Liver (tissue), 3 donors: ENCODE data around the gene IL18RAP.

Experiments used
- ATF3 ChIP-seq: IDR thresholded peaks from 2 replicates; pipeline ENCODE4 v1.6.1; 2016; ENCODE audit warnings: antibody characterized with exemption
- EGR1 ChIP-seq, 2 donors: IDR thresholded peaks; 2 replicates each; pipeline ENCODE4 v1.6.1; 2016 to 2018; ENCODE audit warnings: antibody characterized with exemption in 2 of 2, low read depth in 2 of 2
- GABPA ChIP-seq, 2 donors: IDR thresholded peaks in 1 of 2; conservative IDR thresholded peaks in 1 of 2; 2 replicates each; pipeline ENCODE4 v1.6.1; 2016; ENCODE audit warnings: antibody characterized with exemption in 2 of 2, mild to moderate bottlenecking in 1 of 2, moderate library complexity in 1 of 2
- JUND ChIP-seq, 2 donors: IDR thresholded peaks; 2 replicates each; pipeline ENCODE4 v1.6.1; 2016; ENCODE audit warnings: antibody characterized with exemption in 2 of 2
- NR2F2 ChIP-seq: IDR thresholded peaks from 2 replicates; pipeline ENCODE4 v1.6.1; 2016; ENCODE audit warnings: antibody characterized with exemption
- RXRA ChIP-seq, 2 donors: IDR thresholded peaks; 2 replicates each; pipeline ENCODE4 v1.6.1; 2017 to 2018; ENCODE audit warnings: antibody characterized with exemption in 2 of 2, mild to moderate bottlenecking in 1 of 2
- SP1 ChIP-seq: IDR thresholded peaks from 2 replicates; pipeline ENCODE4 v1.6.1; 2018; ENCODE audit warnings: antibody characterized with exemption, mild to moderate bottlenecking
- TAF1 ChIP-seq: conservative IDR thresholded peaks from 2 replicates; pipeline ENCODE4 v1.6.1; 2016; ENCODE audit warnings: antibody characterized with exemption, mild to moderate bottlenecking
- YY1 ChIP-seq: IDR thresholded peaks from 2 replicates; pipeline ENCODE4 v1.6.1; 2016; ENCODE audit warnings: antibody characterized with exemption, mild to moderate bottlenecking
- TF ChIP-seq, protein P1 (sequence below): fragments of 150-350 bp; IDR thresholded peaks from 2 replicates; pipeline ENCODE4 v1.5.1; 2017; ENCODE audit warnings: improper control_type of control experiment, low read depth, low read length; ENCODE audit not compliant: missing input control
- TF ChIP-seq, protein P2 (sequence below): IDR thresholded peaks from 2 replicates; pipeline ENCODE4 v1.6.1; 2016; ENCODE audit warnings: antibody characterized with exemption
- TF ChIP-seq, protein P3 (sequence below): IDR thresholded peaks from 2 replicates; pipeline ENCODE4 v1.6.1; 2016; ENCODE audit warnings: antibody characterized with exemption, mild to moderate bottlenecking
- donor health status: healthy.
- donor health status: healthy.

GRCh38 chr2:102418421-102418961 is 4.5 kb upstream of the IL18RAP start:
- TF ChIP-seq, protein P1, sequence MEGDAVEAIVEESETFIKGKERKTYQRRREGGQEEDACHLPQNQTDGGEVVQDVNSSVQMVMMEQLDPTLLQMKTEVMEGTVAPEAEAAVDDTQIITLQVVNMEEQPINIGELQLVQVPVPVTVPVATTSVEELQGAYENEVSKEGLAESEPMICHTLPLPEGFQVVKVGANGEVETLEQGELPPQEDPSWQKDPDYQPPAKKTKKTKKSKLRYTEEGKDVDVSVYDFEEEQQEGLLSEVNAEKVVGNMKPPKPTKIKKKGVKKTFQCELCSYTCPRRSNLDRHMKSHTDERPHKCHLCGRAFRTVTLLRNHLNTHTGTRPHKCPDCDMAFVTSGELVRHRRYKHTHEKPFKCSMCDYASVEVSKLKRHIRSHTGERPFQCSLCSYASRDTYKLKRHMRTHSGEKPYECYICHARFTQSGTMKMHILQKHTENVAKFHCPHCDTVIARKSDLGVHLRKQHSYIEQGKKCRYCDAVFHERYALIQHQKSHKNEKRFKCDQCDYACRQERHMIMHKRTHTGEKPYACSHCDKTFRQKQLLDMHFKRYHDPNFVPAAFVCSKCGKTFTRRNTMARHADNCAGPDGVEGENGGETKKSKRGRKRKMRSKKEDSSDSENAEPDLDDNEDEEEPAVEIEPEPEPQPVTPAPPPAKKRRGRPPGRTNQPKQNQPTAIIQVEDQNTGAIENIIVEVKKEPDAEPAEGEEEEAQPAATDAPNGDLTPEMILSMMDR, result no peak
- no peak for TF ChIP-seq JUND (IDR thresholded peaks at IDR 0.05)
- TF ChIP-seq YY1, result no peak
- TF ChIP-seq, protein P2, sequence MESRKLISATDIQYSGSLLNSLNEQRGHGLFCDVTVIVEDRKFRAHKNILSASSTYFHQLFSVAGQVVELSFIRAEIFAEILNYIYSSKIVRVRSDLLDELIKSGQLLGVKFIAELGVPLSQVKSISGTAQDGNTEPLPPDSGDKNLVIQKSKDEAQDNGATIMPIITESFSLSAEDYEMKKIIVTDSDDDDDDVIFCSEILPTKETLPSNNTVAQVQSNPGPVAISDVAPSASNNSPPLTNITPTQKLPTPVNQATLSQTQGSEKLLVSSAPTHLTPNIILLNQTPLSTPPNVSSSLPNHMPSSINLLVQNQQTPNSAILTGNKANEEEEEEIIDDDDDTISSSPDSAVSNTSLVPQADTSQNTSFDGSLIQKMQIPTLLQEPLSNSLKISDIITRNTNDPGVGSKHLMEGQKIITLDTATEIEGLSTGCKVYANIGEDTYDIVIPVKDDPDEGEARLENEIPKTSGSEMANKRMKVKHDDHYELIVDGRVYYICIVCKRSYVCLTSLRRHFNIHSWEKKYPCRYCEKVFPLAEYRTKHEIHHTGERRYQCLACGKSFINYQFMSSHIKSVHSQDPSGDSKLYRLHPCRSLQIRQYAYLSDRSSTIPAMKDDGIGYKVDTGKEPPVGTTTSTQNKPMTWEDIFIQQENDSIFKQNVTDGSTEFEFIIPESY, result no peak
- TF ChIP-seq NR2F2, result no peak
- no peak for TF ChIP-seq GABPA (IDR thresholded peaks at IDR 0.05 in 1 of 2, conservative IDR thresholded peaks at IDR 0.05 in 1 of 2)
- no peak for TF ChIP-seq EGR1 (IDR thresholded peaks at IDR 0.05; ENCODE audit: low read depth in 2 of 2)
- TF ChIP-seq, protein P3, sequence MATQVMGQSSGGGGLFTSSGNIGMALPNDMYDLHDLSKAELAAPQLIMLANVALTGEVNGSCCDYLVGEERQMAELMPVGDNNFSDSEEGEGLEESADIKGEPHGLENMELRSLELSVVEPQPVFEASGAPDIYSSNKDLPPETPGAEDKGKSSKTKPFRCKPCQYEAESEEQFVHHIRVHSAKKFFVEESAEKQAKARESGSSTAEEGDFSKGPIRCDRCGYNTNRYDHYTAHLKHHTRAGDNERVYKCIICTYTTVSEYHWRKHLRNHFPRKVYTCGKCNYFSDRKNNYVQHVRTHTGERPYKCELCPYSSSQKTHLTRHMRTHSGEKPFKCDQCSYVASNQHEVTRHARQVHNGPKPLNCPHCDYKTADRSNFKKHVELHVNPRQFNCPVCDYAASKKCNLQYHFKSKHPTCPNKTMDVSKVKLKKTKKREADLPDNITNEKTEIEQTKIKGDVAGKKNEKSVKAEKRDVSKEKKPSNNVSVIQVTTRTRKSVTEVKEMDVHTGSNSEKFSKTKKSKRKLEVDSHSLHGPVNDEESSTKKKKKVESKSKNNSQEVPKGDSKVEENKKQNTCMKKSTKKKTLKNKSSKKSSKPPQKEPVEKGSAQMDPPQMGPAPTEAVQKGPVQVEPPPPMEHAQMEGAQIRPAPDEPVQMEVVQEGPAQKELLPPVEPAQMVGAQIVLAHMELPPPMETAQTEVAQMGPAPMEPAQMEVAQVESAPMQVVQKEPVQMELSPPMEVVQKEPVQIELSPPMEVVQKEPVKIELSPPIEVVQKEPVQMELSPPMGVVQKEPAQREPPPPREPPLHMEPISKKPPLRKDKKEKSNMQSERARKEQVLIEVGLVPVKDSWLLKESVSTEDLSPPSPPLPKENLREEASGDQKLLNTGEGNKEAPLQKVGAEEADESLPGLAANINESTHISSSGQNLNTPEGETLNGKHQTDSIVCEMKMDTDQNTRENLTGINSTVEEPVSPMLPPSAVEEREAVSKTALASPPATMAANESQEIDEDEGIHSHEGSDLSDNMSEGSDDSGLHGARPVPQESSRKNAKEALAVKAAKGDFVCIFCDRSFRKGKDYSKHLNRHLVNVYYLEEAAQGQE, result no peak
- no peak for TF ChIP-seq TAF1
- no peak for TF ChIP-seq ATF3
- TF ChIP-seq SP1, result no peak
- TF ChIP-seq RXRA (IDR thresholded peaks at IDR 0.05), result no peak
